ENCODE results near the gene CINP.
A peak's percentile ranks its signal among the peaks of the same experiment; 100 is the strongest.
"Not testable (repeated sequence)": the region's sequence is repeated elsewhere in the genome, so short reads cannot be mapped to it uniquely, and the experiment has no call there.

The CINP gene

DNA sequence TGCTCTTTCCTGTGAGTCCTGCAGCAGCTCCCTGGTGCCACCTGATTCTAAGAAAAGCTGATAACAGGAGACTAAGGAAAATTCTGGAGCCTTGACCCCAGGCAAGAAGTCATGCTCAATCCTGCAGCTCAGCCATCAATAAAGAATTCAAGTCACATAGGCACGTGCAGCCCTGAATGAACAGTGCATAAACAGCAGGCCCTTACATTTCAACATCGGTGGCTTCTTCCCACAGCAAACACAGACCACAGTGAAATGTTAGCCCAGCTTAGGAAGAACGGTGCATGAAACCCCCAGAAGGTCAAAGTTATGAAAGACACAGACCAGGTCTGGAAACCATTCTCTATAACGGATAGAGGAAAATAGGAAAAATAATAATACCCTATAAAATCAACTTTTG lies 10.5 kb downstream of the CINP start:
- no peak for DNase-seq

- DNase-seq: not testable (repeated sequence)
Measured at GRCh38 chr14:102351593-102351992, 11.1 kb downstream of the CINP start.

GRCh38 chr14:102351023-102351422 lies 11.7 kb downstream of the CINP start:
- no peak for DNase-seq

- no peak for DNase-seq
Measured at GRCh38 chr14:102348376-102348775, 14.3 kb downstream of the CINP start.

GRCh38 chr14:102346645-102347044 lies 16.0 kb downstream of the CINP start:
- DNase-seq: no peak

- DNase-seq: no peak
Measured at GRCh38 chr14:102345232-102345631, 17.5 kb downstream of the CINP start.

GRCh38 chr14:102344485-102344884 lies 18.2 kb downstream of the CINP start:
- DNase-seq: no peak

- DNase-seq: no peak
Measured at GRCh38 chr14:102344084-102344483, 18.6 kb downstream of the CINP start.

GRCh38 chr14:102342238-102342637 lies 20.5 kb downstream of the CINP start:
- DNase-seq: no peak

DNA sequence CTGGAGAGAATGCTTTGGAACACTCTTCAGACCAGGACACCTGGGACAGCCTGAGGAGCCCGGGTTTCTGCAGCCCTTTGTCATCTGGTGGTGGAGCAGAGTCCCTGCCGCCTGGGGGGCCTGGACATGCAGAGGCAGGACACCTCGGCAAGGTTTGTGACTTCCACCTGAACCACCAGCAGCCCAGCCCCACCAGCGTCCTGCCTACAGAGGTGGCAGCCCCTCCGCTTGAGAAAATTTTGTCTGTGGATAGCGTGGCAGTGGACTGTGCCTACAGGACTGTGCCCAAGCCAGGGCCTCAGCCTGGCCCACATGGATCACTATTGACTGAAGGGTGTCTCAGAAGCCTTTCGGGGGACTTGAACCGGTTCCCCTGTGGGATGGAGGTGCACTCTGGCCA lies 21.1 kb downstream of the CINP start:
- no peak for DNase-seq

DNA sequence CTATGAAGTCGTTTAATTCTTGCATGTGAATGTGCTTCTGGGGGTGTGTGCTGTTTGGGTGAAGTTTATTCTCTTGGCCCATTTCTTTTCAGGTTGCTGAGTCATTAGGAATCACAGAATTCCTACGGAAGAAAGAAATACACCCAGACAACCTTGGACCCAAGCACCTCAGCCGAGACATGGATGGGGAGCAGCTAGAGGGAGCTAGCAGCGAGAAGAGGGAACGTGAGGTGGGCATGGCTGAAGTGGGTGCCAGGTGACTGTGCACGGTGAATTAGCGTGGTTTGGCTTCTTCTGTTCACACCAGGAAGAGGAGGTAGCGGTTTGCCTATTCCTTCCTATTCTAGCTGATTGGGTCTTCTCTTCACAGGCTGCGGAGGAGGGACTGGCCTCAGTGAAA lies 24.0 kb downstream of the CINP start:
- no peak for DNase-seq

DNA sequence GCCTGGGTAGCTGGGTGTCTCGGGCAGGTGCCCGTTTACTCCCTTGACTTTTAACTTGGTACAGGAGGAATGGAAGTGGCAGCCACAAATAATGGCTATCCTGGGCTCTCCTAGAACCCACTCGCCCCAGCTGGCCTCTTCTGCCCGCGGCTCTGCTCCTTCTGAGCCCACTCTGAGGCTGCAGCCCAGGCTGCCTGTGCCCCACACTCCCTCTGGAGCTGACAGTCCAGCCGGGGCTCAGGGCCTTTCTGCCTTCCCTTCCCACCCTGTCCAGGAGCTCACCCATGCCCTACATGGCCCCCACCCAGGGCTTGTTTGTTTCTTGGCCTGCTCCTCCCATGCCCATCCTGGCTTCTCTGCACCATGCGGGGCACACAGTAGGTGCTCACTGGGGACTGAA lies 27.5 kb downstream of the CINP start:
- DNase-seq: no peak

- no peak for DNase-seq
Measured at GRCh38 chr14:102333795-102334705, 28.6 kb downstream of the CINP start.

GRCh38 chr14:102333390-102333789 lies 29.3 kb downstream of the CINP start:
- no peak for DNase-seq

DNA sequence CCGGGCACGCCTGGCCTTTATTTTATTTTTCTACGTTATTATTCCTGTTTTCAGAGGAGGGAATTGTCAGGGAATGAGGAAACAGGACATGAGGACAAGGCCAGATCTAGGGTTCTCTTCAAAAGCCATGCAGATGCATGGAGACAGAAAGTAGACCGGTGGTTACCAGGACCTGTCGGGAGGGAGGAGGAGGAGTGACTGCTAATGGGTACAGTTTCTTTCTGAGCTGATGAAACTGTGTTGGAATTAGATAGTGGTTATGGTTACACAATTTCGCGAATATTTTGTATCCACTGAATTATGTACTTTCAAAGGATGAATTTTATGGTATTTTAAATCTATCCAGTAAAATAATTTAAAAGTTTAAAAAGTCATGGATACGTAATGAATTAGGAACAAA lies 31.9 kb downstream of the CINP start:
- no peak for DNase-seq

GRCh38 chr14:102329381-102329780 lies 33.3 kb downstream of the CINP start:
- not testable (repeated sequence) for DNase-seq

GRCh38 chr14:102326583-102326982 lies 36.1 kb downstream of the CINP start:
- DNase-seq: no peak

- DNase-seq: no peak
Measured at GRCh38 chr14:102325791-102326345, 36.8 kb downstream of the CINP start.

GRCh38 chr14:102323102-102323501 lies 39.6 kb downstream of the CINP start:
- DNase-seq: peak; percentile 37 to 71

- DNase-seq: no peak
Measured at GRCh38 chr14:102321456-102322422, 41.0 kb downstream of the CINP start.

- no peak for DNase-seq
Measured at GRCh38 chr14:102320671-102321455, 41.8 kb downstream of the CINP start.

GRCh38 chr14:102320033-102320660 lies 42.5 kb downstream of the CINP start:
- peak; percentile 12 to 42 for DNase-seq

All from NCI-H2081 (cell line).